GM19455 (cell line): ENCODE results near the gene CAPZA3.
"Not testable (repeated sequence)": the region's sequence is repeated elsewhere in the genome, so short reads cannot be mapped to it uniquely, and the experiment has no call there.

ENCODE experiments used
- ATAC-seq: cut with Tn5 transposase; IDR thresholded peaks from one replicate; pipeline ENCODE4 v1.9.1; 2021; ENCODE audit not compliant: unreplicated experiment

CAPZA3 gene

DNA sequence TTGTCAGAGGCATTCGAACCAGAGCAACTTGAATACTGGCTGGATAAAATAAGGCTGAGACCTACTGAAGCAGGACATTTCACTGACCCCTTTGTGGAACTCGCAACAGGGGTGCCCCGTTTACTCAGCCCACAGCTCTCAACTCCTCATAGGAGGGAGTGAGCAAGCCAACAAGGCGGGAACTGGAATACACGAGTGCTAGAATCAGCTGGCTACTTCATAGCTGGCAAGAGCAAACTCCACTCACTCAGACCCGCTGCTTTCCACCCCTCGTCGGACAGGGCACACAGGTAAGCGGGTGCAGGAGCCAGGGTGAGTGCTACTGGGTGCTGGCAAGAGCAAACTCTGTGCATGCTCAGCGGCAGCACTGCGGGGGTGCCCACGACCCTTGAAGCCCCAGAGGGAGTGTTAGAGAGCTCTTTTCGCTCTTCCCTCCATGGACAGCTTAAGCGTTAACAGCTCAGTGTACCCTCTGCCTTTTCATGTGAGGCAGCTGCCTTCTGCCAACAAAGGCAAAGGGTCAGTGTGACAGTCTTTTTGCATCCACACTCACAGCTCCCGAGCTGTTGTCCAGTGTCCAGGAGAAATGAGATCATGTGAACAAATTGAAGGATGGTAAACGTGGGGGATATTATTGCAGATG, 15.7 kb downstream of the CAPZA3 start:
- ATAC-seq, result no peak

DNA sequence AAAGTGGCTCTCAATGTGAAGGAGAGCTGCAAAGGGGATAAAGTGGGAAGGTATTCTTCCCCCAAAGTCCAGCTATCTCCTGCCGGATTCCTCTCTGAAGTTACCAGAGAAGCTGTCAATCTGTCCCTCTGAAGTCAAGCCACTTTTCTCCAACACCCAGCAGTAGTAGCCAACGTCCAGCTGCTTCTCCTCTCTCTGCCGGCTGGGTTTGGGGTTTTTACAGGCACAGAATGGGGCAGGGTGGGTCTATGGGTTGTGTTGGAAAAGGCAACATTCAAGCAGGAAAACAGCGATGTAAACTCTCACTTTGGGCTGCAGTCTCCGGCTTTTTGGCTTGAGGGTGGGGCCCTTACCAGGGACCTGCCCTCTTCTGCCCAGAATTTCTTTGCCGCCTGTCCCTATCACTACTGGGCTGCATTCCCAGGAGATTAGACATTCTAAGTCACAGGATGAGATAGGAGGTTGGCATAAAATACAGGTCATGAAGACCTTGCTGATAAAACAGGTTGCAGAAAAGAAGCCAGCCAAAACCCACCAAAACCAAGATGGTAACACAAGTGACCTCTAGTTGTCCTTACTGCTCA, 16.3 kb downstream of the CAPZA3 start:
- no peak for ATAC-seq

DNA sequence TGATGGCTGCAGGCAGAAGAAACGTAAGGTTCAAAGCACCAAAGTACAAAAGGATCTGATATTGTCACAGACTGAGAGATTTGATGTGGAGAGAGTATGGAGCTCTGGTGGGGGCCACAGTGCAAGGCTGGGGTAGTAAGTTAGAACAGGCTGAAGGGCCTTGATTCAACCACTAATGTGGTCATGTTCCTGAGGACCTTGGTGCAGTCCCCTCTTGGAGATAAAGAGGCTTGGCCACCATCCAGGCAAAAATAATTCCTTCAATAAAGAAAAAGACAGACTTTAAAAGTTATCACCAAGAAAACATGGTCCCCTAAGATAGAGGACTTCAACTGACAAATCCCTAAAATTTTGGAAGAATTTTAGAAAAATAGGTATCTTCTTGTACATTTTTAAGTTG, 17.4 kb downstream of the CAPZA3 start:
- ATAC-seq, result no peak

DNA sequence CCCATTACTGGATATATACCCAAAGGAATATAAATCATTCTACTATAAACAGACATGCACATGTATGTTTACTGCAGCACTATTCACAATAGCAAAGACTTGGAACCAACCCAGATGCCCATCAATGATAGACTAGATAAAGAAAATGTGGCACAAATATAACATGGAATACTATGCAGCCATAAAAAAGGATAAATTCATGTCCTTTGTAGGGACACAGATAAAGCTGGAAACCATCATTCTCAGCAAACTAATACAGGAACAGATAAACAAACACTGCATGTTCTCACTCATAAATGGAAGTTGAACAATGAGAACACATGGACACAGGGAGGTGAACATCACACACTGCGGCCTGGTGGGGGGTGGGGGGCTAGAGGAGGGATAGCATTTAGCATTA, 28.6 kb downstream of the CAPZA3 start:
- not testable (repeated sequence) for ATAC-seq

DNA sequence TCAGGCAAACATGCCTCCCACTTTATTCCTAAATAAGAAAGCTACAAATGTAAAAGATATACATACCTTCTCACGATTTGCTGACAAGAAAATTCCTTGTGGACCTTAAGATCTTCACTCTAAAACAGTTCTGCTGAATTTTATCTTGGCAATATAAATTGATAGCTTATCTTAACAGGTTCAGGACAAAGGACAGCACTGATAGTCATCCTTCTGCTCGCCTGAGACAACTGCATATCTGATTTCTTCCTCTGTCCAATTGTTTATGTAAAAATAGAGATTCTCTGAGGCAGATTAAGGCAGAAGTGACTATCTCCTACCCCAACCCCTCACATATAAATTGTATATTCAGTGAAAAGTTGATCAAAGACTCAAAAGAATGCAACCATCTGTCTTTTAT, 44.9 kb downstream of the CAPZA3 start:
- ATAC-seq, result no peak

DNA sequence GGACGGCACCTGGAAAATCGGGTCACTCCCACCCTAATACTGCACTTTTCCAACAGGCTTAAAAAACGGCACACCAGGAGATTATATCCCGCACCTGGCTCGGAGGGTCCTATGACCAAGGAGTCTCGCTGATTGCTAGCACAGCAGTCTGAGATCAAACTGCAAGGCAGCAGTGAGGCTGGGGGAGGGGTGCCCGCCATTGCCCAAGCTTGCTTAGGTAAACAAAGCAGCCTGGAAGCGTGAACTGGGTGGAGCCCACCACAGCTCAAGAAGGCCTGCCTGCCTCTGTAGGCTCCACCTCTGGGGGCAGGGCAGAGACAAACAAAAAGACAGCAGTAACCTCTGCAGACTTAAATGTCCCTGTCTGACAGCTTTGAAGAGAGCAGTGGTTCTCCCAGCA, 47.5 kb downstream of the CAPZA3 start:
- ATAC-seq, result not testable (repeated sequence)
